HG03064 (cell line): ENCODE data around the gene NFASC.

Source experiments
- ATAC-seq: cut with Tn5 transposase; IDR thresholded peaks from one replicate; pipeline ENCODE4 v1.9.1; 2021; ENCODE audit warnings: low read depth; ENCODE audit not compliant: unreplicated experiment

NFASC gene

DNA sequence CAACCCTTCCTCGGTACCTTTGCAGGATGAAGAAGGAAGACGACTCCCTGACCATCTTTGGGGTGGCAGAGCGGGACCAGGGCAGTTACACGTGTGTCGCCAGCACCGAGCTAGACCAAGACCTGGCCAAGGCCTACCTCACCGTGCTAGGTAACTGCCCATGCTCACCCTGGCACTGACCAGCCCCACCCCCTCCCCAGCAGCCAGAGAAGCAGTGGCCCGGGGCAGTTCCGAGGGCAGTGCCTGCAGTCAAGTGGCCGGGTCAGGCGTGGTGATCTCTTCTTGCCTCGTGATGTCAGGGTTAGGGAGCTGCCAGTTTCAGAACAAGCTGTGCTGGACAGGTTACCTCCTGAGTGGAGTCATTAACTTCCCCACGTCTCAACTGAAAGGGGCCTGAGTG, 106.0 kb downstream of the NFASC start:
- ATAC-seq = no peak

DNA sequence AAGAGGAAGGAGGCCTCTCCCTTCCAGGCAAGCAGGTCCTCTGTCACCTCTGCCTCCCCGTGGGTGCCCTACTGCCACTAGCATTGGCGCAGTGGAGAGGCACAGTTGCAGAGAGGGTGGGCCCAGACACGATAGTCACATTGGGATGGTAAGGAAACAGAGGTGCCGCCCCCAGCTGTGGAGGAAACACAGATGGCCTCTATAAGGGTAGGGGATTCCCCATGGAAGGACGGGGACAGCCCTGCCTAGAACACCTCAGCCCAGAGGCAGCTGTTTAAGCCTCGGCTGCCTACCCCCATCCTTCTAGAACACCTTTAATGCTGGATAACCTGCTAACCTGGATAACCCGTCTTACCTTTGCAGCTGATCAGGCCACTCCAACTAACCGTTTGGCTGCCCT, 106.7 kb downstream of the NFASC start:
- no peak for ATAC-seq

- no peak for ATAC-seq
These were observed 108.1 kb downstream of the NFASC start for GRCh38 chr1:204978782-204979181.

DNA sequence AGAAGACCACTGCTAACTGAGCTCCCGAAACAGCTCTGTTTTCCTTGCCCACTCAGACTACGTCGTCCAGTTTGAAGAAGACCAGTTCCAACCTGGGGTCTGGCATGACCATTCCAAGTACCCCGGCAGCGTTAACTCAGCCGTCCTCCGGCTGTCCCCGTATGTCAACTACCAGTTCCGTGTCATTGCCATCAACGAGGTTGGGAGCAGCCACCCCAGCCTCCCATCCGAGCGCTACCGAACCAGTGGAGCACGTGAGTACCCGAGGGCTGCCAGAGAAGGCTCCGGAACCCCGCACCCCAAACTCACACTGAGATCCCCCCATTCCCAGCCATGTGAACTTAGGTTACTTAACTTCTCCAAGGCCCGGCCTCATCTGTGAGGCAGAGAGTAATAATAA, 108.6 kb downstream of the NFASC start:
- ATAC-seq = no peak

DNA sequence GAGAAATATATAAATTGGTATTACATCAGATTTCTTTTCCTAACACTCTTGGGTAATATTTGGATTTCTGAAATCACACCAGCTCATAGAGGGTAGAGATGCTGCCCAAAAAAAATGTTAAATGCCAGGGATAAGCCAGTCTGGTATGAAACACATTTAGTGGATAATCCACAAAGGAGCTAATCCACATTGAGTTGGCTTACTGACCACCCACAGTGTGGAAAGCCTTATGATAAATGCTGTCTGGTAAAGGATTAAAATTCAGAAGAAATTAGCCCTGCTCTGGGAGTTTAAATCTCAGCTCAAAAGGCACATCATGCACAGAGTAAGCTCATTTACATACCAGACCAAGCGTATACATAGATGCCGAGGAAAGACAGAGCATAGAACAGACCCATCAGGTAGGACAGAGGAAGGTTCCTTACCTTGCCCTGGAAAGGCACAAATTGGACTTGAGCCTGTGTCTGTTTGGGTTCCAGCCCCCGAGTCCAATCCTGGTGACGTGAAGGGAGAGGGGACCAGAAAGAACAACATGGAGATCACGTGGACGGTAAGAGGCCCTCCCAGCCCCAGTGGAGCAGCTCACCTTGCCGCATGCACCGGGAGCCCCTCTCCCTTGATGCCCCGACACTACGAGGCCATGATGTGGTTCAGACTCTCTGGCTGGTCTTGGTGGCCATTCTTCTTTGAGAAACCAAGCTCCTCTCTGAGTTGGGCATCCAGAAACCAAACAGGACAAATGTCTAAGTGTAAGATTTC, 109.4 kb downstream of the NFASC start:
- ATAC-seq = no peak

- no peak for ATAC-seq
These were observed 110.3 kb downstream of the NFASC start for GRCh38 chr1:204980840-204981405.

DNA sequence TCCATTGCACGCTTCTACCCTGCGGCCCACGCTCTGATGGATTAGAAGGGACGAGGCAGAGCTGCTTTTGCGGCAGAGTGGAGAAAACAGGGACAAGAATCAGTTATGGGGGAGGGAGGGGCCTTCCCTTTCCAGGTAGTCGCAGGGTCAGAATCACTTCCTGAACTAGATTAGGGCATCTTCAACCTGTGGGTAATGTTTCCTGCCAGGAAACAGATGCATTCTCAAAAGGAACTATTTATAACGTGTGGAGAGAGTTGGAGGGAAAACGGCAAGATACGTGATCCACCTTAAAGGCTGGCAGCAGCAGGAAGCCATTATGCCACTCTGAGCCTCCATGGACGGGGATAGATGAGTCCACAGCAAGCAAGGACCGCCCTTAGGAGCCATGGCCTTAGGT, 112.5 kb downstream of the NFASC start:
- ATAC-seq = no peak

DNA sequence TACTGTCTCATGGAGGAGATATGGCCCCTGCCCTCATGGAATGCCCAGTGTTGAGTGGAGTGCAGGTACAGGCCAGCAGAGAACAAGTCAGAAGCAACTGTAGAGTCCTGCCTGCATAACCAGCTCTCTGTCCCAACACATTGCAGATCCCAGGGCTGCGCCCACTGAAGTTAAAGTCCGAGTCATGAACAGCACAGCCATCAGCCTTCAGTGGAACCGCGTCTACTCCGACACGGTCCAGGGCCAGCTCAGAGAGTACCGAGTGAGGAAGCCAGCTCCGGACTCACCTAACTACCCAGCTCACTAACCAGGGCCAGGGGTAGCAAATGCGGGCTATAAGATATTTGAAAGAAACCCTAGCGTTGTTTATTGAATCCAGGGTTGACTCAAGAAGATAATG, 113.2 kb downstream of the NFASC start:
- no peak for ATAC-seq

DNA sequence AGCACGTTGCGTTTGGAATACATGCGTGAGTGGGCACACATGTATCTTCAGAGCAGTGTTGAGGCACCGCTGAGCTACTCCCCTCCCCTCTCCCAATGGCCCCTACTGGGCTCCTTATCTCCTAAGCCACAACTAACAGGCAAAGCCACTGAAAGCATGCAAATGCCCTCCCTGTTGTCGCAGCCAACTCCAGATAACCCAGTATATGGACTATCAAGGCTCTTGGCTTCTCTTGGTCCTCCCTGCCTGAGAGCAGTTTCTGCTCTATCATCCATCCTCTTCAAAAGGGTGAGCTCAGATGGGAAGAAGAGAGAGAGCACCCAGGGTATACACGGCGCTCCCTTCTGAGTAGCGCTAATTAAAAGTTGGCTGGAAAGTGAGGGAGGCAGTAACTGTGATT, 113.8 kb downstream of the NFASC start:
- no peak for ATAC-seq

- ATAC-seq = no peak
These were observed 115.5 kb downstream of the NFASC start for GRCh38 chr1:204986181-204986580.

DNA sequence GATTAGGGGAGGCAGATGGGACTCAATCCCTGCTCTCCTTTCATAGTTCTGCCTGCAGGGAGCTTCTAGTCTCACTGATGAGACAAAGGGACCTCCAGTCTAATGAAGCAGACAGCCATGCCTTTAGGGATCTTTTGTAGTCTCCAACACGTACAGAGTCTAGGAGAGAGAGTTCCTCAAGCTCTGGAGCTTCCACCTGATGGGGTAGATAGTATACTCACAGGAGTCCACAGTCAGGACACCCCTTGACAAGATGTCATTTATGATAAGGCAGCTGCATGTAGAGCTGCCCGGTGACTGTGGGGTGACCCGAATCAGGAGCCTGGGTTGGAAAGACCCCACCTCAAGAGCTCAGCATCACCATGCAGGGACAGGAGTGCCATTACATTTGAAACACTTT, 117.0 kb downstream of the NFASC start:
- no peak for ATAC-seq

GRCh38 chr1:204988196-204988595, 117.5 kb downstream of the NFASC start:
- ATAC-seq = no peak

GRCh38 chr1:204989266-204990058, 118.8 kb downstream of the NFASC start:
- no peak for ATAC-seq

DNA sequence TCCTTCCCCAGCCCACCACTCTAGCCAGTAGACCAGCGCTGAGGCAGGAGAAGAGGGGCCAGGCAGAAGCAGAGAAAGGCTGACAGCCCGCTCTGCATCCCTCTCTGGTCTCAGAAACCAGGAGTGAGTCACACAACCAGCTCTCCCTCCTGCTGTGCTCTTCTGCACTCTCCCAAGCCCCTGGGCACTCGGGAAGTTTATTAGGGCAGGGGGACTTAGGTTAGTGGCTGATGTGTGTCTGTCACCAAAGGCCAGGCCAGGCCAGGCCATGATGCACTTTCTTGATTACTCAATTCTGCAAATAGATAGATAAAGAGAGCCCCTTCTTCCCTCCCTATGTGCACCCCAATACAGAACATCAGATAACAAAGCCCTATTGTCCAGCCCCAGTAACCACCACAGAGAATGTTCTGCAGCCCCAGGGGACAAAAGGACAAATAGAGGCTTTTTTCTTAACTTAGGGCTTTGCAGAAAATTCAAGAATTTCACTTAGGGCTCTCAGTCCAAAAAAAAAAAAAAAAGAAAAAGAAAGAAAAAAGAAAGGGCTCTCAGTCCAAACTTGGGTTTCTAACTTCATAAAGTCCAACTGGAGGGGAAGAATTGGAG, 119.5 kb downstream of the NFASC start:
- no peak for ATAC-seq

GRCh38 chr1:204990721-204991341, 120.2 kb downstream of the NFASC start:
- ATAC-seq = no peak

- no peak for ATAC-seq
These were observed 120.7 kb downstream of the NFASC start for GRCh38 chr1:204991342-204991844.

DNA sequence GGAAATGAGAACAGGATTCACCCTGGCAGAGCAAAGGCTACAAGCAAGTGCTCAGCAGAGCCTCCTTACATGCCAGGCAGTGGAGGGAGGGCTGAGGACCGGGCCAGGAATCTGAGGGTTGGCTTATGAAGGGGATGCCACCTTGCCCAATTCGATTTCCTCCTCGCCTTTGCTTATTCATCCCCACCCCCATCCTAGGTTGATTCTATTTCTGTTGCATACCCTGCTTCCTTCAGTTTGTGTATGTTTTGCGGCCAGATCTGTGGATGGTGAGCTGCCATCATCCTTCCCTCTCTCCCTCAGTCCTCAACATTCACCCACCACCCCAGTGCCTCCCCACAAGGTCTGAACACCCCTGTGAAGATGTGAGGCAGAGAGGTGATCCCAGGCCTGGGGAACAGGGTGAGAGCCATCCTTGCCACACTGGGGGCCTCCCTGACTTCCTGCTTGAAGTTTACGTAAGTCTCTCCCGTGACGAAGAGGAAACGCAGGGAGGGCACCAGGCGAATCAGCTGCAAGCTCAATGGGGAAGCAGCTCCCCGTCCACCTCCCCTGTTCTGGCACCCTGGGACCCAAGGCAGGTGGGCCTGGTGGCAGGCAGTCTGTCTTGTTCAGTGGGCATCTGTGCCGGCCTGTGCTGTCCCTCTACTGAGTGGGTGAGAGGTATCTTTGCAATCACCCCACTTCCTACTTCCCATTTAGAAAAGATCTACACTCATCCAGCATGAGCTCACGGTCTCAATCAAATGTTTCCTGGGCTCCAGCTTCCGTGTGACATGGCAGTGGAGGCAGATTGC, 121.7 kb downstream of the NFASC start:
- ATAC-seq = no peak

GRCh38 chr1:204992998-204993314, 122.3 kb downstream of the NFASC start:
- no peak for ATAC-seq

GRCh38 chr1:204994086-204994862, 123.6 kb downstream of the NFASC start:
- ATAC-seq = no peak
